Vagina (tissue), 2 donors: ENCODE results near the gene GLP2R.
A peak's percentile ranks its signal among the peaks of the same experiment; 100 is the strongest.

Experiments used
- CTCF ChIP-seq, 3 experiments: fragments of 450-650 bp in 2 of 3; fragments of 200-600 bp in 1 of 3; sonication (generic) in 1 of 3; IDR thresholded peaks; one replicate each; pipeline ENCODE4 v1.5.1; 2017 to 2019; ENCODE audit warnings: antibody characterized with exemption in 3 of 3, mild to moderate bottlenecking in 2 of 3, moderate library complexity in 2 of 3
- POLR2A ChIP-seq, 2 donors: fragments of 450-650 bp; IDR thresholded peaks; one replicate each; pipeline ENCODE4 v1.6.1; 2017; ENCODE audit warnings: antibody characterized with exemption in 2 of 2, mild to moderate bottlenecking in 2 of 2, moderate library complexity in 2 of 2
- POLR2AphosphoS5 ChIP-seq, 2 donors: sonication (generic); formaldehyde crosslinking; IDR thresholded peaks; one replicate each; pipeline ENCODE4 v1.9.0; 2017; ENCODE audit warnings: antibody characterized with exemption in 2 of 2, mild to moderate bottlenecking in 2 of 2, low read depth in 1 of 2; ENCODE audit not compliant: insufficient read depth in 1 of 2

GRCh38 chr17:9842057-9842758, 16.5 kb downstream of the GLP2R start:
- TF ChIP-seq CTCF (IDR thresholded peaks at IDR 0.05) (no peak), POLR2A (IDR thresholded peaks at IDR 0.05) (no peak), POLR2AphosphoS5 (IDR thresholded peaks at IDR 0.05; ENCODE audit: insufficient read depth in 1 of 2, low read depth in 1 of 2) (peak; percentile 17 to 61)
